Fibroblast of the aortic adventitia (primary cell): Measurements from ENCODE around the gene GPR176. TPM values are rescaled to one million over a fixed set of nuclear protein-coding genes. Genes with fewer than 3 reads are reported as not detected.

ENCODE experiments used
- DNase-seq: peaks from one replicate; pipeline ENCODE4 v3.0.0-alpha.2; 2010; ENCODE audit warnings: low read depth
- H3K4me3 ChIP-seq: 2 replicates; pipeline ENCODE4 v1.5.1; 2011; ENCODE audit warnings: low read depth, mild to moderate bottlenecking, control low read depth, low read length, moderate library complexity
- CTCF ChIP-seq: IDR thresholded peaks from 2 replicates; pipeline ENCODE4 v1.5.1; 2011; ENCODE audit warnings: mild to moderate bottlenecking, low read length, control low read depth, inconsistent platforms; ENCODE audit not compliant: insufficient read depth
- total RNA-seq: library from RNA; depleted of rRNA; stranded (reverse); fragments of >200 nt; gene quantifications from 2 replicates; pipeline ENCODE4 v1.2.3, GENCODE V29; 2012; ENCODE audit warnings: low replicate concordance

Gene GPR176
- total RNA-seq, 1 donor = 160 TPM

- no peak overlapping the region for H3K4me3 ChIP-seq
- DNase-seq = peak; percentile 86
These were observed 133.5 kb downstream of the GPR176 start for GRCh38 chr15:39786447-39787056.

GRCh38 chr15:39785841-39786240, 134.2 kb downstream of the GPR176 start:
- no peak overlapping the region for H3K4me3 ChIP-seq
- no peak for DNase-seq
- TF ChIP-seq CTCF = no peak

More at GRCh38 chr15:39786447-39787056, 133.5 kb downstream of the GPR176 start:
- peak; percentile 53 for TF ChIP-seq CTCF

- no peak overlapping the region for H3K4me3 ChIP-seq
- no peak for DNase-seq
- no peak for TF ChIP-seq CTCF
These were observed 134.9 kb downstream of the GPR176 start for GRCh38 chr15:39785139-39785538.

- H3K4me3 ChIP-seq = no peak overlapping the region
- TF ChIP-seq CTCF = no peak
- no peak for DNase-seq
These were observed 135.4 kb downstream of the GPR176 start for GRCh38 chr15:39784638-39785037.

- DNase-seq = peak; percentile 43
- peak overlapping the region; percentile 93 for H3K4me3 ChIP-seq
- no peak for TF ChIP-seq CTCF
These were observed 135.9 kb downstream of the GPR176 start for GRCh38 chr15:39784125-39784524.

- no peak for TF ChIP-seq CTCF
- no peak for DNase-seq
- peak overlapping the region; percentile 93 for H3K4me3 ChIP-seq
These were observed 136.7 kb downstream of the GPR176 start for GRCh38 chr15:39783244-39783820.
